ENCODE data around the gene CPE.
A peak's percentile ranks its signal among the peaks of the same experiment; 100 is the strongest.
"Not testable (repeated sequence)": the region's sequence is repeated elsewhere in the genome, so short reads cannot be mapped to it uniquely, and the experiment has no call there.

The CPE gene

DNA sequence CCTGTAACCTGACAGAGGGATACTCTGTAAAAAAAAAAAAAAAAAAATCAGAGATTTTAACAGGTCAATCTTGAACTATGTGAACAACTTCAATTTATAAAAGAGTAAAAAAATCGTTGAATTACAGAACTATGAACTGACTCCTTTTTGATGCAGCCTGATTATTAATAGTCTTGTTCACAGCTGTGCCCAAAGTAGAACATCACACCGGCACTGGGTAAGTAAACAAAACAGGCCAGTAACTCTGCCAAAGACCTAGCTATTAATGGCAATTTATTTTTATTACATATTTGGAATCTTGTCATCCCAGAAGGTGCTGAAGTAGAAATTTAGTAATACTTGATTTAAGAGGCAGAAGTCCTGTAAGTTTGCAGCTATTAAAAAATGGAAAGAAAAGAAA, 31.4 kb downstream of the CPE start:
- no peak for DNase-seq

DNA sequence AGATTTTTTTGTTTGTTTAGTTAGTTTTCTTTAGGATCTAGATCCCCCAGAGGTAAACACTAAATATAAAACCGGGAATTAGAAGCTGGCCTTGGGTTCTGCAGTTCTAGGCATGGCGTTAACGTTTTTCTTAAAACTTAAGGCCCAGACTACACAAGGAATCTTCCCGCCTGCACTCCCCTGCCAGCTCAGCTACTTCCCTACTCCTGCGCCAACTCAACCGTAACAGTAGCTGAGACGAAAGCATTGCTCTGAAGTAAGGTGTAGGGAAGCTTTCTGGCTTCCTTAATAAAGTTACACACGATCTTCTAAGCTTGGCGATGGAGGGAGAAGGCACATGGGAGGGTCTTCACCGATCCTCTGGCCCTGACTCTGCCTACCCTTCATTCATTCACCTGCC, 37.1 kb downstream of the CPE start:
- DNase-seq = no peak

DNA sequence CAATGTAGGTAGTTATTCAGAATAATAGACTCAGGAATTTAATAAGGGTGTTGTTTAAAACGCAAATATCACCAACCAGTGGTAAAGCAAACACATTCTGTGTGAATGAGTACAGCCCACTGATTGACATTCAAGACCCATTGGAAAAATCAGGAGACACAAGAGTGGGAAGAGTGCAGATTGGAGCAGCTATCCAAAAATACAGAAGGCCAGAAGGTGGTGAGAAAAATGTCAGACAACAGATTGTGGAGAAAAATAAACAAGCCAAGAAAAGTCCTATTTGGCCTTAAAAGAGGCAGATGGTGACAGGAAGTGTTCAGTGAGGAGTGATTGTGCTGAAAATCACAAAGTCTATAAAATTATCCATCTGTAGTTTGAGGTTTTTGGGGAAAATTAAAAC, 39.3 kb downstream of the CPE start:
- DNase-seq = no peak

GRCh38 chr4:165425629-165426028, 46.8 kb downstream of the CPE start:
- DNase-seq = no peak

GRCh38 chr4:165426331-165426730, 47.5 kb downstream of the CPE start:
- no peak for DNase-seq

- DNase-seq = no peak
Observed at GRCh38 chr4:165426823-165427222, 48.0 kb downstream of the CPE start.

DNA sequence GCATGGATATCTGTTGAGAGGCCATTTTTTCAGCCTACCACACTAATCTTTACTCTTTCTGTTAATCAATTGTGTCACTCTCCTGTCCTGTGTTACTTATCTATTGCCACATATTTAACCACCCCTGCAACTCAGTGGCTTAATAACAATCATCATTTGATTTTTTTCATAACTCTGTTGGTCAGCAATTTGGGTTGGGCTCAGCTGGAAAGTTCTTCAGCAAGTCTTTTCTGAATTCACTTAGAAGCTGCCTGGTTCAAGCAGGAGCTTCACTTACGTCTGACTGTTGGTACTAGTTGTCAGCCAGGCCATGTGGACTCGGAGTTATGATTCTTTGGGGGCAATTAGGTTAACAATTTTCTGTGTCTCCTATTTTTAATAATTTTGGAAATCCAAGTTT, 50.1 kb downstream of the CPE start:
- DNase-seq = no peak

DNA sequence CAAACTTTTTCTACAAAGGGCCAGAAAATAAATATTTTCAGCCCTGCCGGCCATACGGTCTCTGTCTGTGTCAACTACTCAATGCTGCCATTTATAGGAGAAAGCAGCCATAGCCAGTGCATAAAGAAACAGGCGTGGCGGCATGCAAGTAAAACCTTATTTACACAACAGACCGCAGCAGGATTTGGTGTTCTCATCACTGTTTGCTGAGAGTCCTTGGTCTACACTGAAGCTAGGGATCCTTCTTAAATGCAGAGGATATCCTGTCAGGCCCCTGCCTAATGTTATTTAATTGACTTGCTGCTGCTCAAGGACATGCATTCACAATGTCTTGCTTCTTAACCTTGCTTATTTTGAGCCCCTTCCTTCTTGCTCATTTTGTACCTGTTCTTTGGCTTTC, 54.7 kb downstream of the CPE start:
- no peak for DNase-seq

DNA sequence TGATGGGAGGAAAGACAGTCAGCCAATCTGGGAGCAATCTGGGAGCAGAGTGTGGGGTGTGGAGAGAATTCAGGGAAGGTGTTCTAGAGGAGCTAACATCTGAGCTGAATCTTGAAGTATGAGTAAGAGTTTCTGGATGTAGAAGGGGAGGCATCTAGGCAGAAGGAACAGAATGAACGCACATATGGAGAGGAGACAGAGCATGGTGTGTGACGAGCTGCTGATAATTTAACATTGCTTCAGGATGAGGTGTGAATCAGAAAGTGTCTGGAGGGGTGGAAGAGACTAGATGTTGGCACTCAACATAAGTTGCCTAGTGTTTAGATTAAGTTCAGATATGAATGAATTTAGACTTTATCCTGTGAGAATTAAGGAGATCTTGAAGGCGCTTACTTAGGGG, 58.9 kb downstream of the CPE start:
- no peak for DNase-seq

- no peak for DNase-seq
Observed at GRCh38 chr4:165439344-165439743, 60.5 kb downstream of the CPE start.

- no peak for DNase-seq
Observed at GRCh38 chr4:165439981-165440380, 61.2 kb downstream of the CPE start.

DNA sequence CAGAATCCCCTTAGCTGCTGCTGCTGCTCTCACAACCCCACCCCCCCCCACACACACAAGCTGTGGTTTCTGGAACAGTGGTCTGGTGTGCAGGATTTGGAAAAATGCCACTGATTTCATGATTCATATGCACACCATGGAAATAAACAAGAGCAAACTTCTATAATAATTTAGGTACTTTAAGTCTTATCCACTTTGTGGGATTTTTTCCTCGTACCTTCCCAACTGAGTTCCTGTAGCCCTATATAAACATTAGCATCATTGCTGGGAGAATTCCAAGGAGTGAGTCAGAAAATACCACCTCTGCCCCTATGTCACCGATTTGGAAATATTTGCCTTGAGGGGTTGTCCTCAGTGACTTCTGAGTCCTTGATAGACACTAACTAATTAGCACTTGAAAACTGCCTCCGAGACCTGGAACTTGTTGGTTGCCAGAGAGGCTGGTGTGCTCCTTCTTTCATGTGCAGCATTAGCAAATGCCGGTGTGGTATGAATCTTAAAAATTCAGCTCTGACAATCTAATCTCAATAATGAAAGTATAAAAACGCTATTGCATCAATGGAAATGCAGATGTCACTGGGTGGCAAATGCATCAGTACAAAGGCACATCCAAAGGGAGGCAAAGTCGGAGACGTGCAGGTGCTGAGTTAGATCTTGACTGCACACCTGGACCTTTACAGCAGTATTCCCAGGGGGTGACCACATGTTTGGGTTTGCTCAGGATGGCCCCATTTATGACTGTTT, 61.8 kb downstream of the CPE start:
- DNase-seq = no peak

- DNase-seq = no peak
Observed at GRCh38 chr4:165443276-165443675, 64.5 kb downstream of the CPE start.

- no peak for DNase-seq
Observed at GRCh38 chr4:165448700-165449099, 69.9 kb downstream of the CPE start.

DNA sequence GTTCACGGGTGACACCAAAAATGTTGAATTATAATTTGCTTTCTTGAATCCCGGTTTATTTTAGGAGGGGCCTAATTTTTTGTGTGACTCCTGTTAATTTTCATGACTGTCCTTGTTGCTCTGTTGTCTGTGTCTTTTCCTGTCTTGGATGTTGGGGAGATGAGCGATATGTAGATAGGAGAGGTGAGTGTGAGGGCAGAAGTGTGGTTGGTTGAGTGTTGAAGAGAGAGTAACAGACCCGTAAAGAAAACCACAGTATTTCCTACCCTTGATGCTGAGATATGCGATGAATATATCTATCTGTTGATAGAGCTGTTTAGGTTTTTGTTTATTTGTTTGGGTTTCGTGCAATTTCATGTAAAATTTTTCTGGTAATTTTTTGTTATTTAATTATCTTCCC, 70.5 kb downstream of the CPE start:
- DNase-seq = no peak

DNA sequence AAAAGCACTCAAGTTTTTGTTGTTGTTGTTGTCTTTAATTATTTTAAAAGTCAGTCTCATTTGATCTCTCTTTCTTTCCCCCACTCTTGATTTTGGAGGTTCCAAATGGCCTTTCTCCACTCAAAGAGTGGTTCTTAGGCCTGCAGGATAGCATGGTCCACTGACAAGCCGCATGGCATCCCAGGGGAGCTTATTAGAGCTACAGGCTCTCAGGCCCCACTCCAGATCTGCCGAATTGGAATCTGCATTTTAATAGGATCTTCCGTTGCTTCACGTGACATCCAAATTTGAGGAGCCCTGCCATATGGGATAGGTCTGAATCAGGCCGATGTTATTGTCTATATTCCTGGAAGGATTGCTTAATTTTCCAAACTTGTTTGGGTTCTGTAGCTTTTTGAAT, 72.1 kb downstream of the CPE start:
- DNase-seq = no peak

DNA sequence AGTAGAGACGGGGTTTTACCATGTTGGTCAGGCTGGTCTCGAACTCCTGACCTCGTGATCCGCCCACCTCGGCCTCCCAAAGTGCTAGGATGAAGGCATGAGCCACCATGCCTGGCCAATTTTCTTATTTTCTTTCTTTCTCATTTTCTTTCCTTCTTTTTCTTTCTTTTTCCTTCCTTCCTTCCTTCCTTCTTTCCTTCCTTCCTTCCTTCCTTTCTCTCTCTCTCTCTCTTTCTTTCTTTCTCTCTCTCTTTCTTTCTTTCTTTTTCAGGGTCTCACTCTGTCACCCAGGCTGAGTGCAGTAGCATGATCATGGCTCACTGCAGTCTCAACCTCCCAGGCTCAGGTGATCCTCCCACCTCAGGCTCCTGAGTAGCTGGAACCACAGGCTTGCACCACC, 74.3 kb downstream of the CPE start:
- DNase-seq = not testable (repeated sequence)

DNA sequence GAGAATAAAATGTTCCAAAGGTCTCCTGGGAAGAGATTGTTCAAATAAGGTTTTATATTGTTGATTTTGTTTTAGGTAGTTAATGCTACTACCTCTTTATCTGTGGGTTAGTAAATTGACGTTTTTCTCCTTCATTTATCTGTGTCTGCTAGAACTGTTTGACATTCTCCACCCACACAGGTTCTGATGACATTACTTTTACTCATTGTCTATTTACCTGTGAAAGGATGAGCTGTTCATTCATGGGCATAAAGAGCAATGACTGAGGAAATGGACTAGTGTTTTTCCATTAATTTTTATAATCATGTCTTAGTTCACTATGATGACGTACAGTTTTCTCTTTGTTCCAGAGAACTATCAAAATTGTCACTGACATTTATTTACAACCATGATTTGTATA, 75.6 kb downstream of the CPE start:
- no peak for DNase-seq

GRCh38 chr4:165457793-165458192, 79.0 kb downstream of the CPE start:
- no peak for DNase-seq

GRCh38 chr4:165458471-165458870, 79.7 kb downstream of the CPE start:
- DNase-seq = no peak

- no peak for DNase-seq
Observed at GRCh38 chr4:165461159-165461821, 82.5 kb downstream of the CPE start.

- DNase-seq = no peak
Observed at GRCh38 chr4:165462009-165462408, 83.2 kb downstream of the CPE start.

- DNase-seq = no peak
Observed at GRCh38 chr4:165464376-165464775, 85.6 kb downstream of the CPE start.

GRCh38 chr4:165464813-165465381, 86.1 kb downstream of the CPE start:
- peak; percentile 41 for DNase-seq

DNA sequence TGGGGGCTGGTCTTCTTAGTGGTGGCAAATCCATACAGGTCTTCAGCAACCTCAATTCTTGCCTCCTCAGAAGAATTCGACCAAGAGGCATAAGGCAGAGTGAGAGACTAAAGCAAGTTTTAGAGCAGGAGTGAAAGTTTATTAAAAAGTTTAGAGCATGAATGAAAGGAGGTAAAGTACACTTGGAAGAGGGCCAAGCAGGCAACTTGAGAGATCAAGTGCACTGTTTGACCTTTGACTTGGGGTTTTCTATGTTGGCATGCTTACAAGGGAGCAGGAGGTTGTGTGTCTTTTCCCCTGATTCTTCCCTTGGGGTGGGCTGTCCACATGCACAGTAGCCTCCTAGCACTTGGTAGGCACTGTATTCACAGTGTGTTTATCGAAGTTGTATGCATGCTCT, 91.2 kb downstream of the CPE start:
- no peak for DNase-seq

Measured in activated CD4-positive, alpha-beta T cell treated with anti-CD3 and anti-CD28 coated beads, Interleukin-2, amount 50 U/mL, for 16 hours (primary cell).